ENCODE data around the gene BTG1.

DNA sequence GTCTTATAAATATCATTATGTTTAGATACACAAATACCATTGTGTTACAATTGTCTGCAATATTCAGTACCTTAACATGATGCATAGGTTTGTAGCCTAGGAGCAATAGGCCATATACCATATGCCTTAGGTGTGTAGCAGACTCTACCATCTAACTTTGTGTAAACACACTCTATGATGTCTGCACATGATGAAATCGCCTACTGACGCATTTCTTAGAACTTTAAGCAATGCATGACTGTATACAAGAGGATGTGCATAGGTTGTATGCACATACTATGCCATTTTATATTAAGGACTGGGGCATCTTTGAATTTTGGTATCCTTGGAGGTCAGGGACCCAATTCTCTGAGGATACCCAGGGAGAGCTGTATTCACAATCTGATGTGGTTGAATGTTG, 10.1 kb upstream of the BTG1 start:
- TF ChIP-seq POLR2A (IDR thresholded peaks at IDR 0.05) (no peak), CTCF (IDR thresholded peaks at IDR 0.05) (no peak), POLR2AphosphoS5 (IDR thresholded peaks at IDR 0.05) (no peak)
